Mononuclear cell (primary cell): ENCODE data around the gene DCAF17. TPM values are rescaled to one million over a fixed set of nuclear protein-coding genes. Genes with fewer than 3 reads are reported as not detected.
"Not testable (repeated sequence)": the region's sequence is repeated elsewhere in the genome, so short reads cannot be mapped to it uniquely, and the experiment has no call there.

ENCODE experiments used
- H3K27me3 ChIP-seq: 2 replicates; pipeline ENCODE4 v1.6.0; 2011; ENCODE audit warnings: low read length, control low read depth; ENCODE audit not compliant: insufficient read depth
- H3K4me1 ChIP-seq: 2 replicates; pipeline ENCODE4 v1.5.1; 2011; ENCODE audit warnings: mild to moderate bottlenecking, low read length, control low read depth; ENCODE audit not compliant: insufficient read depth
- H3K4me3 ChIP-seq: 2 replicates; pipeline ENCODE4 v1.5.1; 2011; ENCODE audit warnings: mild to moderate bottlenecking, low read length, moderate library complexity
- H3K9me3 ChIP-seq: 2 replicates; pipeline ENCODE4 v1.5.1; 2011; ENCODE audit warnings: low read depth, mild to moderate bottlenecking, control low read depth, low read length
- total RNA-seq: library from RNA; depleted of rRNA; stranded (reverse); fragments of >200 nt; gene quantifications from one replicate; pipeline ENCODE4 v1.2.3, GENCODE V29; 2012

Gene DCAF17
- total RNA-seq, 1 donor, result 19.5 TPM

GRCh38 chr2:171404719-171405118 is 29.3 kb upstream of the DCAF17 start:
- Histone ChIP-seq H3K4me1 (peaks cover 6% of the 10 kb centered on the region), H3K9me3 (no peaks in the 10 kb centered on the region), H3K4me3 (no peak overlapping the region), H3K27me3 (no peaks in the 10 kb centered on the region)

GRCh38 chr2:171405546-171405945 is 28.5 kb upstream of the DCAF17 start:
- H3K4me3 ChIP-seq, result no peak overlapping the region
- H3K9me3 ChIP-seq, result no peaks in the 10 kb centered on the region
- H3K4me1 ChIP-seq, result peaks cover 6% of the 10 kb centered on the region

GRCh38 chr2:171406044-171406443 is 28.0 kb upstream of the DCAF17 start:
- H3K9me3 ChIP-seq, result no peaks in the 10 kb centered on the region
- peaks cover 6% of the 10 kb centered on the region for H3K4me1 ChIP-seq
- H3K4me3 ChIP-seq, result no peak overlapping the region

More at GRCh38 chr2:171405546-171405945, 28.5 kb upstream of the DCAF17 start:
- H3K27me3 ChIP-seq, result no peaks in the 10 kb centered on the region

GRCh38 chr2:171407030-171407675 is 26.9 kb upstream of the DCAF17 start:
- Histone ChIP-seq H3K4me3 (no peak overlapping the region), H3K9me3 (no peaks in the 10 kb centered on the region), H3K4me1 (peaks cover 6% of the 10 kb centered on the region), H3K27me3 (no peaks in the 10 kb centered on the region)

More at GRCh38 chr2:171406044-171406443, 28.0 kb upstream of the DCAF17 start:
- no peaks in the 10 kb centered on the region for H3K27me3 ChIP-seq

- Histone ChIP-seq H3K9me3 (no peaks in the 10 kb centered on the region), H3K4me1 (peaks cover 6% of the 10 kb centered on the region), H3K4me3 (no peak overlapping the region), H3K27me3 (no peaks in the 10 kb centered on the region)
Measured at GRCh38 chr2:171407676-171408044, 26.4 kb upstream of the DCAF17 start.

DNA sequence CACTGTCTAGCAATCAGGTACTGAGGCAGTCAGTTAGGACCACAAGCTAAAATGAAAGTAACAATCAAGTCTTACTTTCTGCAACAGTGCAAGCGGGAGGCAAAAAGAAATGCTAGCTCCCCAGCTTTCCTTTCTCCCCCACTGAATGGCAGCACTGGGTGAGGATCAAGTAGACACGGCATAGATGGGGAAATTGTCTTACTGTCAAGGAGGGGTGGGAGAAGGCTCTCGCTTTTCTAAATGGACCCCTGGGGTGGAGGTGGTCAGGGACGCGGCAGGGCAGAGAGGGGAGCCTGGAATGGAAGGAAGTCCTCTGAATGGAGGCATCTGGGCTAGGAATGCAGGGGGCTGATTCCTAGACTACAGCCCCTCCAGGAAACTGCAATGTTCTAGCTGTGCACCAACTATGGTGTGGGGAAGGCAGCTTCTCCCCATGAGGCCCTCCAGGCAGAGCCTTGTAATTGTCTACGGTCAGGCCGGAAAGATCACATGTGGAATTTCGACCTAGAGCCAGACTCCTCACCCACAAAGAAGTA is 24.5 kb upstream of the DCAF17 start:
- H3K27me3 ChIP-seq, result no peaks in the 10 kb centered on the region
- peaks cover 6% of the 10 kb centered on the region for H3K4me1 ChIP-seq
- no peak overlapping the region for H3K4me3 ChIP-seq
- no peaks in the 10 kb centered on the region for H3K9me3 ChIP-seq

DNA sequence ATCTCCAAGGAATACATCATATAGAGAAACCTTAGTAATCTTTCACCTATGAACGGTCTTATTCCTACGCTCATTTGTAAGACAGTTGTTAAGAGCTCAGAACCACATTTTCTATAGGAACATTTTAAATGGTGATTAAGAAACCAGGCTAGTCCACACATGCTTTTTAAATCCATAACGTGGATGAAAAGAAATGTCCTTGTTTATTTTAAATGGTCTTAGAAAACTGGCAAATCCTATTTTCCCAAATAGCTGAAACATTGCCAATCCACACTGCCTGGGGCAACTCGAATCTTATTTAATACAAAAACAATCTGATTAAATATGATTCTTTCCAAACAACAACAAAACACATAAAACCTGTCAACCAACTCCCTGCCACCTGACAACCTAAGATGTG is 23.9 kb upstream of the DCAF17 start:
- Histone ChIP-seq H3K27me3 (no peaks in the 10 kb centered on the region), H3K4me1 (peaks cover 6% of the 10 kb centered on the region), H3K9me3 (no peaks in the 10 kb centered on the region), H3K4me3 (no peak overlapping the region)

DNA sequence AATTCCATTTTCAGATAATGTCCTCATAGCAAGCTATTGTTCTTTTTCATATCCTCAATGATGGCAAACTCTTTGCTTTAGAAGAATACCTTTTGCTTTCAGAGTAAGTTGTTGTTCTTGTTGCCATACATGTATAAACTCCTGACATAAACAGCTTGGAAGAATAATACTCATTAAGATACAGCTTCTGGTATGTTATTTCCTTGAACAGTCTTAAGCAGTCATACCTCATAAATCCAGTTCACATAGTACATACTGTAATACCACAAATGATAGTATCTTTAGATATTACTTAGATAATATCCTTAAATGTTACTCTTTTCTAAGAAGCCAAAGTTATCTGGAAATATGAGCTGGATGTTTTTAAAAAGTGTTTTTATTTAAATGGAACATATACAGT is 23.4 kb upstream of the DCAF17 start:
- no peak overlapping the region for H3K4me3 ChIP-seq
- no peaks in the 10 kb centered on the region for H3K27me3 ChIP-seq
- peaks cover 6% of the 10 kb centered on the region for H3K4me1 ChIP-seq
- no peaks in the 10 kb centered on the region for H3K9me3 ChIP-seq

GRCh38 chr2:171411214-171411613 is 22.8 kb upstream of the DCAF17 start:
- no peak overlapping the region for H3K4me3 ChIP-seq
- H3K4me1 ChIP-seq, result peaks cover 3% of the 10 kb centered on the region
- H3K9me3 ChIP-seq, result no peaks in the 10 kb centered on the region
- no peaks in the 10 kb centered on the region for H3K27me3 ChIP-seq

DNA sequence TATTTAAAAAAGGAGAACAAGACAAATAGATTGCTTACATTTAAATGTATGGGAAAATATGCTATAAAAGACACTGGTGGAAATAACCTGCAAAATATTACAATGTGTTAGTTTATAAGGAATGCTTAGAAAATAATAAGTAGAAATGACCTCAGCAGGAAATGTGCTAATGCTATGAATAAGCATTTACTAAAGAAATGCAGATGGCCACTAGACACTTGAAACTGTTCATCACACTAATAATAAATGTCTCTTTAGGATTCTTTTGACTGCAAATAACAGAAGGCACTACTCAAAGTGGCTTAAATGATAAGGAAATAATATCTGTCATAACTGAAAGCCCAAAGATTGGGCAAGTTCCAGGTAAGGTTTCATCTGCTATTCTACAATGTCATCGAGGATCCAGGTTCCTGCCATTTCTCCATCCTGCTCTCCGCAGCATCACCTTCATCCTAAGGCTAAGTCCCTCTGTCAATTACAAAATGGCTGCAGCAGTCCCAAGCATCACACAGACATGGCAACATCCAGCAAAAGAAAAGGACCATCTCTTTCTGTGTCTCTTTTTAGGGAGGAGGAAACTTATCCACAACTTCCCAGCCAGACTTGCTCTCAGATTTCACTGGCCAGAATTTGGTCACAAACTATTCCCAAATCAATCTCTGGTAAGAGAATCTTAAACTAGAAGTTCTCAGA is 22.1 kb upstream of the DCAF17 start:
- Histone ChIP-seq H3K27me3 (no peaks in the 10 kb centered on the region), H3K4me3 (no peak overlapping the region), H3K4me1 (no peaks in the 10 kb centered on the region), H3K9me3 (no peaks in the 10 kb centered on the region)

DNA sequence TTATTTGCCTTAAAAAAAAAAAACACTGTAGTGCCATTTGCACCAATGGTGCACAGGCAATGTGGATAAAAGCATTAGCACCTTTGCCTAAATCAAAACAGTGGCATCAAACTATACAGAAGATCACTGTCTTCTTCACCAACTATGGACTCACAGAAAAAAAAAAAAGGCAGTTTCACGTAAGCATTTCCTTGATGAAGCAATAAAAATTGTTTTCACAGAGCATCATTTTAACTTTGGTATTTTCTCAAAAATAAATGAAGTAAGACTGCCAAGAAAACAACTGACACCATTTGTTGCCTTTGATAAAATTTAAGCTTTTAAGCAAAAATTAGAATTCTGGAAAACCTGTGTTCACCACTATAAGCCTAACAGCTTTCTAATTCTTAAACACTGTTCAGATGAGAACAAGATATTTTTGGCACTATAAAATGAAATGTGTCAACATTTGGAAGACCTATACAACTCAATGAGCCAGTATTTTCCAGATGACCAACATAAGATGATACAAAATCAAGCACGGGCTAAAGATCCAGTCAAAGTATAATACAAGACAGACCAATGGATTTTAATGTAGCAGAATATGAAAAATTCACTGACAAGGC is 21.4 kb upstream of the DCAF17 start:
- Histone ChIP-seq H3K27me3 (no peaks in the 10 kb centered on the region), H3K9me3 (no peaks in the 10 kb centered on the region), H3K4me1 (no peaks in the 10 kb centered on the region), H3K4me3 (no peak overlapping the region)

DNA sequence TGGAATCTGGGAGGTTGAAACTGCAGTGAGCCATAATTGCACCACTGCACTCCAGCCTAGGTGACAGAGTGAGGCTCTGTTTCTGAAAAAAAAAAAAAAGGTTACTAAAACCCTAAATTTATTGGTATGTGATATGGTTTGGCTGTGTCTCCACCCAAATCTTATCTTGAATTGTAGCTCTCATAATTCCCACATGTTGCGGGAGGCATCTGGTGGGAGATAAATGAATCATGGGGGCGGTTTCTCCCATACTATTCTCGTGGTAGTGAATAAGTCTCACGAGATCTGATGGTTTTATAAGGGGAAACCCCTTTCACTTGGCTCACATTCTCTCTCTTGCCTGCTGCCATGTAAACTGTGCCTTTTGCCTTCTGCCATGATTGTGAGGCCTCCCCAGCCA is 19.4 kb upstream of the DCAF17 start:
- not testable (repeated sequence) for H3K27me3 ChIP-seq, H3K4me1 ChIP-seq, H3K4me3 ChIP-seq, H3K9me3 ChIP-seq

DNA sequence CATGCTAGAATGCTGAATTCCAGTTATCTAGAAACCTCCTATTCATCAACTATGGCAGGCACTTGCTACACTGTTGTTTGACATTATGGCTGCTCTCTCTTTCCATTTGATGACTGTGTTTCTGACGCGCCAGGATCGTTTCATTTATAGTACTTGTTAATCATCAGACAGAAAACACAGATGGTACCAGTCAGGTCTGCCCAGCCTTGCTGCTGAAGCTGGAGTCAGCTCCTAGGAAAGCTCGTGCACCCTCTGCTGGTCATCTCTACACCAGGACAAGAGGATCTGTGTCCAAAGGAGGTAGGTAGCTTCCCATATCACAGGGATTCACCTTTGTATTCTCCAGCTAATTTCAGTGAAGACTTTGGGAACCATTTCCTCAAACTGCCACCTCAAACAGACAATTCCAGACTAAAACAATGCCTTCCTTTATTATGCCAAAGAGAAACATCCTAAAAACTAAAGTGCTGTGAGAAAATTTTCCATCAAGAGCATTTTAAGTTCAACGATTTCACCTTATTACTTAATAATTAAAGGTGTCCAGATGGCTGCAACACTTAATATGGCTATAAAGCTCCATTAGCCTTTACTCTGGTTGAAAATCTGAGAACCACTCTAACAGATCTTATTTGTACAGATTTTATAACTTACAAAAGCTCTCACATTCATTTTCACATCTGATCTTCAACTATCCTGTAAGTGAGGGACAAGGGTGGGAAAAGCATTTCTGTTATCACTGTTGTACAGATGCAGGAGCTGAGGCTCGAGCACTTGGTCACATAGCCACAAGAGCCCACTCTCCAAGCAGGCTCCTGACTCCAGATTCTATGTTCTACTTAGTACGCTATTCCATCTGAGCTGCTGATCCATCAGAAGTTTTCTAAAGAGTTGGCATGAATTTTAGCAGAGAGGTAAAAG is 17.8 kb upstream of the DCAF17 start:
- Histone ChIP-seq H3K9me3 (no peaks in the 10 kb centered on the region), H3K4me3 (no peak overlapping the region), H3K4me1 (peaks cover 3% of the 10 kb centered on the region), H3K27me3 (no peaks in the 10 kb centered on the region)

DNA sequence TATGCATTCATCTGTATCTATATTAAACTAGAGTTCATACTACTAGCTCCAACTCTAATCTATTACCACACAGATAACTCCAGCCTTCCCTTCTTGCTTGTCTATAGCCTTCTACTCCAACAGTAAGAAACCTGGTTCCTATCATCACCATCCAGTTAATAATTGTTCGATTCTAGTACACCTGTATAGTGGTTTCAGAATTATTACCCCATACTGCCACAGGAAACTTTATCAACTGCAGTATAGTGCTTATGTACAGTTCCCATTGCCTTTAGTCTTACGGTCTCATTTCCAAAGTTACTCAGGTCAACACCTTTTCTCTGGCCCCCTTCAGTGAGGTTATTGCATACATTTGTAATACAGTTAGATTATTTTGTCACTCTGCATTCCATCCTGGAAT is 14.7 kb upstream of the DCAF17 start:
- Histone ChIP-seq H3K27me3 (no peaks in the 10 kb centered on the region), H3K9me3 (peaks cover 14% of the 10 kb centered on the region), H3K4me1 (peaks cover 4% of the 10 kb centered on the region), H3K4me3 (no peak overlapping the region)
